CD14-positive monocyte (primary cell): ENCODE results near the gene ZFPM1. TPM values are rescaled to one million over a fixed set of nuclear protein-coding genes. Genes with fewer than 3 reads are reported as not detected.

ENCODE experiments used
- DNase-seq, 3 donors: peaks; one replicate each; pipeline ENCODE4 v3.0.0-alpha.2; 2011 to 2022
- H2AFZ ChIP-seq: 2 replicates; pipeline ENCODE4 v1.6.0; 2012; ENCODE audit warnings: mild to moderate bottlenecking, low read depth, low read length, inconsistent platforms; ENCODE audit not compliant: insufficient read depth, poor library complexity, severe bottlenecking
- H3K27ac ChIP-seq, 2 donors: 1 replicate in 1 of 2; 2 replicates in 1 of 2; pipeline ENCODE4 v1.5.1; 2012 to 2013; ENCODE audit warnings: low read length in 2 of 2, control low read depth in 1 of 2, inconsistent platforms in 1 of 2, low read depth in 1 of 2, mild to moderate bottlenecking in 1 of 2
- H3K27me3 ChIP-seq, 2 donors: one replicate each; pipeline versions ENCODE4 v1.6.0 to v1.6.1; 2011 to 2013; ENCODE audit warnings: low read length in 2 of 2; ENCODE audit not compliant: control insufficient read depth in 2 of 2, insufficient read depth in 2 of 2
- H3K36me3 ChIP-seq, 2 donors: replicated peaks in 1 of 2; 1 replicate in 1 of 2; 2 replicates in 1 of 2; pipeline versions ENCODE4 v1.5.1 to v1.6.1; 2012 to 2013; ENCODE audit warnings: low read length in 2 of 2, control low read depth in 1 of 2, inconsistent platforms in 1 of 2, mild to moderate bottlenecking in 1 of 2; ENCODE audit not compliant: insufficient read depth in 2 of 2, control insufficient read depth in 1 of 2
- H3K4me1 ChIP-seq, 2 donors: 1 replicate in 1 of 2; 2 replicates in 1 of 2; pipeline versions ENCODE4 v1.5.1 to v1.6.1; 2012 to 2013; ENCODE audit warnings: low read length in 2 of 2, control low read depth in 1 of 2, inconsistent platforms in 1 of 2, mild to moderate bottlenecking in 1 of 2, moderate library complexity in 1 of 2; ENCODE audit not compliant: insufficient read depth in 2 of 2, control insufficient read depth in 1 of 2
- H3K4me2 ChIP-seq: replicated peaks from 2 replicates; pipeline ENCODE3; 2012; ENCODE audit warnings: low read length, moderate library complexity, mild to moderate bottlenecking; ENCODE audit not compliant: poor library complexity, severe bottlenecking; ENCODE audit errors: extremely low read depth
- H3K4me3 ChIP-seq, 3 experiments: fragments of 200-600 bp in 1 of 3; sonication (generic) in 1 of 3; replicated peaks in 1 of 3; 1 replicate in 2 of 3; 2 replicates in 1 of 3; pipeline ENCODE4 v1.5.1; 2011 to 2013; ENCODE audit warnings: low read length in 3 of 3, mild to moderate bottlenecking in 3 of 3, control low read depth in 2 of 3, low read depth in 2 of 3, inconsistent platforms in 1 of 3, moderate library complexity in 1 of 3
- H3K79me2 ChIP-seq: 2 replicates; pipeline ENCODE4 v1.6.0; 2012; ENCODE audit warnings: mild to moderate bottlenecking, control low read depth, inconsistent platforms, low read length, moderate library complexity; ENCODE audit not compliant: insufficient read depth
- H3K9ac ChIP-seq: 2 replicates; pipeline ENCODE4 v1.6.0; 2017; ENCODE audit warnings: low read length, mild to moderate bottlenecking; ENCODE audit not compliant: insufficient read depth, poor library complexity, severe bottlenecking
- H3K9me3 ChIP-seq, 2 donors: replicated peaks in 1 of 2; 1 replicate in 1 of 2; 2 replicates in 1 of 2; pipeline versions ENCODE4 v1.5.1 to v1.6.1; 2012 to 2013; ENCODE audit warnings: low read length in 2 of 2, control low read depth in 1 of 2; ENCODE audit not compliant: control insufficient read depth in 1 of 2, insufficient read depth in 1 of 2
- H4K20me1 ChIP-seq: 2 replicates; pipeline ENCODE4 v1.6.0; 2012; ENCODE audit warnings: mild to moderate bottlenecking, low read length, control low read depth, moderate library complexity; ENCODE audit not compliant: insufficient read depth
- H3K27ac Mint-ChIP-seq, 7 donors: one replicate each; pipeline ENCODE4 v1.8.0; 2020; ENCODE audit warnings: mild to moderate bottlenecking in 7 of 7, mixed read lengths in 7 of 7, moderate library complexity in 6 of 7, inconsistent platforms in 2 of 7
- H3K27me3 Mint-ChIP-seq, 3 donors: one replicate each; pipeline ENCODE4 v1.8.0; 2021 to 2022; ENCODE audit warnings: low read depth in 3 of 3, mild to moderate bottlenecking in 3 of 3, mixed read lengths in 3 of 3, moderate library complexity in 3 of 3, inconsistent platforms in 1 of 3
- H3K36me3 Mint-ChIP-seq, 2 donors: one replicate each; pipeline ENCODE4 v1.8.0; 2020; ENCODE audit warnings: mixed read lengths in 2 of 2, inconsistent platforms in 1 of 2, mild to moderate bottlenecking in 1 of 2
- H3K4me1 Mint-ChIP-seq: one replicate; pipeline ENCODE4 v1.8.0; 2020; ENCODE audit warnings: mild to moderate bottlenecking, mixed read lengths
- H3K4me3 Mint-ChIP-seq, 2 donors: one replicate each; pipeline ENCODE4 v1.8.0; 2020; ENCODE audit warnings: mild to moderate bottlenecking in 2 of 2, mixed read lengths in 2 of 2, moderate library complexity in 1 of 2
- H3K9me3 Mint-ChIP-seq, 7 donors: one replicate each; pipeline ENCODE4 v1.8.0; 2020 to 2022; ENCODE audit warnings: mixed read lengths in 7 of 7, mild to moderate bottlenecking in 6 of 7, moderate library complexity in 6 of 7, inconsistent platforms in 2 of 7
- CTCF ChIP-seq: fragments of 200-600 bp; IDR thresholded peaks from one replicate; pipeline ENCODE4 v1.8.0; 2022; ENCODE audit warnings: antibody characterized with exemption, mild to moderate bottlenecking
- WGBS: methylation state at CpG from one replicate; pipeline ENCODE4 v1.1.5; 2013; ENCODE audit warnings: missing lambda C conversion rate; ENCODE audit not compliant: insufficient coverage; 5-methylcytosine and 5-hydroxymethylcytosine counted together
- intact Hi-C, 2 donors: fragments of 100-400 bp; cut with micrococcal nuclease; formaldehyde crosslinking; loops; one replicate each; pipeline versions ENCODE4 v1.15.0 to v1.15.1; 2023
- polyA plus RNA-seq, 3 donors: library from polyadenylated mRNA; depleted of rRNA in 1 of 3; unstranded in 2 of 3; stranded (reverse) in 1 of 3; fragments of 300-500 nt in 2 of 3; fragments of >200 nt in 1 of 3; fragmentation: Illumina TruSeq in 2 of 3; gene quantifications; 1 replicate in 2 of 3; 2 replicates in 1 of 3; pipeline ENCODE4 v1.2.3, GENCODE V29; 2012 to 2021

ZFPM1 gene
- polyA plus RNA-seq, 3 donors = 0.04 to 0.19 (median 0.12) TPM

- Mint-ChIP-seq H3K4me3 (no peak overlapping the region), H3K27ac (peak overlapping the region in 4 of 7 donors; percentile 30 to 67 (median 59)), H3K27me3 (peaks cover 0 to 3% (median 0%) of the 10 kb centered on the region in 3 donors), H3K36me3 (peaks cover 0 to 3% of the 10 kb centered on the region in 2 donors), H3K4me1 (peaks cover 25% of the 10 kb centered on the region), H3K9me3 (peaks cover 0 to 3% (median 0%) of the 10 kb centered on the region in 7 donors)
- no peak for DNase-seq
- Histone ChIP-seq H3K9ac (no peak overlapping the region), H3K9me3 (no peaks in the 10 kb centered on the region), H4K20me1 (no peaks in the 10 kb centered on the region), H3K27ac (no peak overlapping the region), H3K36me3 (no peaks in the 10 kb centered on the region), H3K4me1 (peaks cover 18 to 19% of the 10 kb centered on the region in 2 donors), H3K79me2 (no peaks in the 10 kb centered on the region), H2AFZ (no peak overlapping the region), H3K4me3 (no peak overlapping the region), H3K4me2 (no peak overlapping the region), H3K27me3 (no peaks in the 10 kb centered on the region)
- TF ChIP-seq CTCF = no peak
- intact Hi-C loops = no loop called here
- WGBS = 97% methylated on average over 12 of the region's 18 CpGs
Observed at GRCh38 chr16:88411951-88412576, 41.0 kb upstream of the ZFPM1 start.

GRCh38 chr16:88412766-88413165, 40.3 kb upstream of the ZFPM1 start:
- Mint-ChIP-seq H3K36me3 (peaks cover 0 to 3% of the 10 kb centered on the region in 2 donors), H3K9me3 (peaks cover 0 to 3% (median 0%) of the 10 kb centered on the region in 7 donors), H3K4me3 (no peak overlapping the region), H3K27me3 (peaks cover 0 to 3% (median 0%) of the 10 kb centered on the region in 3 donors), H3K4me1 (peaks cover 18% of the 10 kb centered on the region), H3K27ac (peak overlapping the region in 3 of 7 donors; percentile 30 to 67 (median 63))
- DNase-seq = no peak
- peaks cover 11 to 12% of the 10 kb centered on the region in 2 donors for H3K4me1 ChIP-seq
- H2AFZ ChIP-seq = no peak overlapping the region
- no peak overlapping the region for H3K27ac ChIP-seq
- no peaks in the 10 kb centered on the region for H3K79me2 ChIP-seq
- no peaks in the 10 kb centered on the region for H4K20me1 ChIP-seq
- H3K4me2 ChIP-seq = no peak overlapping the region
- H3K36me3 ChIP-seq = no peaks in the 10 kb centered on the region
- intact Hi-C loops = no loop called here
- H3K9me3 ChIP-seq = no peaks in the 10 kb centered on the region
- no peak overlapping the region for H3K4me3 ChIP-seq
- no peaks in the 10 kb centered on the region for H3K27me3 ChIP-seq
- H3K9ac ChIP-seq = no peak overlapping the region
- 93% methylated on average over 16 of the region's 16 CpGs for WGBS
- no peak for TF ChIP-seq CTCF
